Upper lobe of left lung (tissue), 4 donors: ENCODE data around the gene C1orf232.

Source experiments
- CTCF ChIP-seq, 6 experiments: fragments of 450-650 bp in 4 of 6; fragments of 200-600 bp in 2 of 6; sonication (generic) in 2 of 6; IDR thresholded peaks; one replicate each; pipeline ENCODE4 v1.5.1; 2016 to 2019; ENCODE audit warnings: antibody characterized with exemption in 6 of 6
- EP300 ChIP-seq, 4 donors: sonication (generic); formaldehyde crosslinking; IDR thresholded peaks; one replicate each; pipeline ENCODE4 v1.5.1; 2017; ENCODE audit warnings: antibody characterized with exemption in 4 of 4, control low read depth in 2 of 4
- POLR2A ChIP-seq, 4 donors: fragments of 450-650 bp; IDR thresholded peaks; one replicate each; pipeline ENCODE4 v1.5.1; 2016 to 2017; ENCODE audit warnings: antibody characterized with exemption in 4 of 4, mild to moderate bottlenecking in 2 of 4

- TF ChIP-seq CTCF (IDR thresholded peaks at IDR 0.05) (no peak), POLR2A (IDR thresholded peaks at IDR 0.05) (no peak), EP300 (IDR thresholded peaks at IDR 0.05) (no peak)
These were observed 36.5 kb downstream of the C1orf232 start for GRCh38 chr1:26132128-26132833.
